Mucosa of descending colon (tissue), 3 donors: ENCODE results near the gene TMEM164. TPM values are rescaled to one million over a fixed set of nuclear protein-coding genes. Genes with fewer than 3 reads are reported as not detected.

Experiments used
- ATAC-seq: fragments of 200-7000 bp; cut with Tn5 transposase; one replicate; pipeline ENCODE4 v1.9.1; 2020; ENCODE audit warnings: mild to moderate bottlenecking, moderate library complexity
- DNase-seq, 3 donors: peaks; one replicate each; pipeline ENCODE4 v3.0.0-alpha.2; 2020
- H3K36me3 ChIP-seq: fragments of 200-600 bp; one replicate; pipeline ENCODE4 v1.8.0; 2021; ENCODE audit warnings: low read depth, mild to moderate bottlenecking
- H3K4me1 ChIP-seq: fragments of 200-600 bp; one replicate; pipeline ENCODE4 v1.8.0; 2021; ENCODE audit warnings: low read depth, mild to moderate bottlenecking
- H3K4me3 ChIP-seq: fragments of 200-600 bp; one replicate; pipeline ENCODE4 v1.8.0; 2021; ENCODE audit warnings: mild to moderate bottlenecking
- H3K9me3 ChIP-seq: fragments of 200-600 bp; one replicate; pipeline ENCODE4 v1.8.0; 2021; ENCODE audit warnings: mild to moderate bottlenecking
- intact Hi-C, 2 donors: fragments of 100-400 bp; cut with DNase I in 1 of 2; cut with micrococcal nuclease in 1 of 2; formaldehyde crosslinking; loops; one replicate each; pipeline versions ENCODE4 v1.11.0 to v1.11.1; 2022; cut with DNase I, micrococcal nuclease
- total RNA-seq, 3 donors: library from RNA; stranded (reverse); fragmentation: NEBNext Ultra II Directional in 2 of 3; extraction: Animal tissue kit (Norgen Biotek cat#: 25700) in 2 of 3; gene quantifications; one replicate each; pipeline versions ENCODE4 v1.2.1 to v1.2.4, GENCODE V29; 2021 to 2023
- TF ChIP-seq, protein P1 (sequence below): fragments of 200-600 bp; IDR thresholded peaks from one replicate; pipeline ENCODE4 v1.8.0; 2022; ENCODE audit warnings: antibody characterized with exemption, mild to moderate bottlenecking
- donor health status: DM: no; HTN: no; CAD: no; lungs with moderate emphysema.
- donor health status: DM: no; HTN: no; CAD: no.
- donor health status: DM: no; HTN: yes; CAD: no.

TMEM164 gene
- total RNA-seq, 3 donors from 2014 or later, result 58.6 to 103 (median 95.4) TPM

GRCh38 chrX:109990582-109991276, 12.2 kb upstream of the TMEM164 start:
- Histone ChIP-seq H3K36me3 (no peaks in the 10 kb centered on the region), H3K4me1 (no peaks in the 10 kb centered on the region), H3K4me3 (no peak overlapping the region), H3K9me3 (no peaks in the 10 kb centered on the region)
- intact Hi-C loops, result no loop called here
- TF ChIP-seq, protein P1, sequence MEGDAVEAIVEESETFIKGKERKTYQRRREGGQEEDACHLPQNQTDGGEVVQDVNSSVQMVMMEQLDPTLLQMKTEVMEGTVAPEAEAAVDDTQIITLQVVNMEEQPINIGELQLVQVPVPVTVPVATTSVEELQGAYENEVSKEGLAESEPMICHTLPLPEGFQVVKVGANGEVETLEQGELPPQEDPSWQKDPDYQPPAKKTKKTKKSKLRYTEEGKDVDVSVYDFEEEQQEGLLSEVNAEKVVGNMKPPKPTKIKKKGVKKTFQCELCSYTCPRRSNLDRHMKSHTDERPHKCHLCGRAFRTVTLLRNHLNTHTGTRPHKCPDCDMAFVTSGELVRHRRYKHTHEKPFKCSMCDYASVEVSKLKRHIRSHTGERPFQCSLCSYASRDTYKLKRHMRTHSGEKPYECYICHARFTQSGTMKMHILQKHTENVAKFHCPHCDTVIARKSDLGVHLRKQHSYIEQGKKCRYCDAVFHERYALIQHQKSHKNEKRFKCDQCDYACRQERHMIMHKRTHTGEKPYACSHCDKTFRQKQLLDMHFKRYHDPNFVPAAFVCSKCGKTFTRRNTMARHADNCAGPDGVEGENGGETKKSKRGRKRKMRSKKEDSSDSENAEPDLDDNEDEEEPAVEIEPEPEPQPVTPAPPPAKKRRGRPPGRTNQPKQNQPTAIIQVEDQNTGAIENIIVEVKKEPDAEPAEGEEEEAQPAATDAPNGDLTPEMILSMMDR, result no peak
- DNase-seq (no peak), ATAC-seq (no peak)

DNA sequence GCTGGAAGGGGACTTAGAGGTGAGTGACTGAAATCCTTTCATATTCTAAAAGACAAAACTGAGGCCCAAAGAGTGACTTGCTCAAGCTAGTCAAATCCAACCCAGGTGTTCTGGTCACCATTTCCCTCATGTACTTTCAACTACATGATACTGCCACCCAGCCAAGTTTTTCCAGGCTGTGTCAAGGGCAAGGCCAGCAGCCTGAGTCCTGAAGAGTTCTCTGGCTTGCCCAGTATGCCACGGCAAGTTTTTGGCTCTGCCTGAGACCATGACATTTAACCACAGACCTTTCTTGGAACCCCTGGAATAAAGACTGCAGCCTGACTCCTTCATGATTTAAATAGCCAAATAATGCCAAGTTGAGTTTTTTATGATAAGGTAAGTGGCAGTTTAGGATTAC, 10.7 kb upstream of the TMEM164 start:
- H3K4me1 ChIP-seq, result no peaks in the 10 kb centered on the region
- intact Hi-C loops, result no loop called here
- DNase-seq (no peak), ATAC-seq (no peak)
- no peak overlapping the region for H3K4me3 ChIP-seq
- no peaks in the 10 kb centered on the region for H3K36me3 ChIP-seq
- no peaks in the 10 kb centered on the region for H3K9me3 ChIP-seq
- TF ChIP-seq, protein P1, result no peak

- intact Hi-C loops, result no loop called here
- ATAC-seq (no peak), DNase-seq (no peak)
- H3K4me3 ChIP-seq, result no peak overlapping the region
- TF ChIP-seq, protein P1, result no peak
- H3K36me3 ChIP-seq, result no peaks in the 10 kb centered on the region
- H3K4me1 ChIP-seq, result no peaks in the 10 kb centered on the region
- H3K9me3 ChIP-seq, result no peaks in the 10 kb centered on the region
Measured at GRCh38 chrX:109995155-109995554, 7.8 kb upstream of the TMEM164 start.

- Histone ChIP-seq H3K36me3 (no peaks in the 10 kb centered on the region), H3K4me1 (no peaks in the 10 kb centered on the region), H3K4me3 (no peak overlapping the region), H3K9me3 (no peaks in the 10 kb centered on the region)
- no peak for ATAC-seq
- TF ChIP-seq, protein P1, result no peak
- DNase-seq, result no peak
- intact Hi-C loops, result no loop called here
Measured at GRCh38 chrX:109997786-109998452, 5.0 kb upstream of the TMEM164 start.

DNA sequence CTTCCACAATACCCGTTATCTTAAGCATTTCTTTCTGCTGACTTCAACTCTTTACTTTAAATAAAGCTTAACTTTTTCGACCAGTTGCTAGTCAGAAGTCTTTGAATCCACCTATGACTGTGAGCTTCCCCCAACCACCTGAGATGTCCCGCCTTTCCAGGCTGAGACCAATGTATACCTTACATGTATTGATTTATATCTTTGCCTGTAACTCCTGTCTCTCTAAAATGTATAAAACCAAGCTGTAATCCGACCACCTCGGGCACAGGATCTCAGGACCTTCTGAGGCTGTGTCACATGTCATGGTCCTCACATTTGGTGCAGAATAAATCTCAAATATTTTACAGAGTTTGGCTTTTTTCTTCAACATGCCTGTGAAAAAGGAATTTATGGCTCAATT, 2.9 kb upstream of the TMEM164 start:
- no peak overlapping the region for H3K4me3 ChIP-seq
- intact Hi-C loops, result no loop called here
- no peaks in the 10 kb centered on the region for H3K9me3 ChIP-seq
- ATAC-seq (no peak), DNase-seq (no peak)
- no peaks in the 10 kb centered on the region for H3K4me1 ChIP-seq
- TF ChIP-seq, protein P1, result no peak
- H3K36me3 ChIP-seq, result no peaks in the 10 kb centered on the region
